Stimulated activated CD8-positive, alpha-beta memory T cell treated with anti-CD3 and anti-CD28 coated beads, Interleukin-12 subunit alpha, Interleukin-12 subunit beta, amount 100 ng/mL, for 4 hours (primary cell): ENCODE data around the gene COG4.

Experiments
- DNase-seq: peaks from one replicate; pipeline ENCODE4 v3.0.0-alpha.2; 2020; ENCODE audit warnings: low read depth

Gene COG4

GRCh38 chr16:70478912-70479341 lies 44.4 kb downstream of the COG4 start:
- no peak for DNase-seq

DNA sequence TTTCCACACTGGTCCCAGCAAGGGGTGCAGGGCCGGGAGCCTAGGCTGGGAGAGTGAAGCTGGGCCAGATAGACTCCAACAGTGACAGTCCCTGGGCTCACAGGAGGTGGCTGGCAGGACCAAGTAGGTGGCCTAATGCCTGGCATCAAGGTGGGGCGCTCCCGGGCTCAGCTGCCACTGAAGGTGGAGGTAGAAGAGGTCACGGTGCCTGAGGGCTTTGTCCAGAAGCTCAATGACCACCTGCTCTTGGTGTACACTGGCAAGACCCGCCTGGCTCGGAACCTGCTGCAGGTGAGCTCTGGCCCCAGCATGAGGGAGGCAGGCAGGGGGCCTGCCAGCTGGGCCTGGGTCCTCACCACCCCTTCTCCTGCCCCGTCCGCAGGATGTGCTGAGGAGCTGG lies 45.2 kb downstream of the COG4 start:
- DNase-seq, result no peak

DNA sequence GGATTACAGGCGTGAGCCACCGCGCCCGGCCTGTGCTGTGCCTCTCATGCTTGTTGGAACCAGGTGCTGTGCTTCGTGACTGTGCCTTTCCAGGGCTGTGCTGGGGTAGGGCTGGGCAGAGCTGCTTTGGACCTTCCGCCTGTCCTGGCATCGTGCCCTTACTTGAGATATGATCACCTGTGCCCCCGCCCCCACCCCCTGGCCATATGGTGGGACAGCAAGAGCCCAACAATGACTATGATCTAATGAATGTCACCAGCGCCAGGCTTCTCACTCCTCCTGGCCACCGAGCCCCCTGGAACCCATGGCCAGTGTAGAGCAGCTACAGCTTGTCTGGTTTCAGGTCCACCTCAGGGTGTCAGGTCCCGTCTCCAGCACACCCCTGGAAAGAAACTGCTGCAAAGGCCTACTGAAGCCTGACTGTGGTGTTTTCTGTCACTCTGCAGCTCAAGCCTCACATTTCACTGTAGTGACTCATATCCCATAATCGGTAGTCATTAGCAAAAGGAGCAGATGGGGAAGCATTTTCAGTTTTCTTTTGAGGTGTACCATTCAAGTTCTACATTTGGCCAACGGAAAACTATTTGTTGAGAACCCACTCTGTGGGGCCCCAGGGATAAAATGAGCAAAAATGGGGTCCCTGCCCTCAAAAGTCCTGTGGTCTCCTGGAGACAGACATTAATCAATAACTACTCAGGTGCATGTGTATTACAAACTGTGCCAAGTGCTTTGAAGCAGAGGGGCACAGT lies 46.9 kb downstream of the COG4 start:
- no peak for DNase-seq

GRCh38 chr16:70475054-70475871 lies 48.1 kb downstream of the COG4 start:
- DNase-seq, result no peak

DNA sequence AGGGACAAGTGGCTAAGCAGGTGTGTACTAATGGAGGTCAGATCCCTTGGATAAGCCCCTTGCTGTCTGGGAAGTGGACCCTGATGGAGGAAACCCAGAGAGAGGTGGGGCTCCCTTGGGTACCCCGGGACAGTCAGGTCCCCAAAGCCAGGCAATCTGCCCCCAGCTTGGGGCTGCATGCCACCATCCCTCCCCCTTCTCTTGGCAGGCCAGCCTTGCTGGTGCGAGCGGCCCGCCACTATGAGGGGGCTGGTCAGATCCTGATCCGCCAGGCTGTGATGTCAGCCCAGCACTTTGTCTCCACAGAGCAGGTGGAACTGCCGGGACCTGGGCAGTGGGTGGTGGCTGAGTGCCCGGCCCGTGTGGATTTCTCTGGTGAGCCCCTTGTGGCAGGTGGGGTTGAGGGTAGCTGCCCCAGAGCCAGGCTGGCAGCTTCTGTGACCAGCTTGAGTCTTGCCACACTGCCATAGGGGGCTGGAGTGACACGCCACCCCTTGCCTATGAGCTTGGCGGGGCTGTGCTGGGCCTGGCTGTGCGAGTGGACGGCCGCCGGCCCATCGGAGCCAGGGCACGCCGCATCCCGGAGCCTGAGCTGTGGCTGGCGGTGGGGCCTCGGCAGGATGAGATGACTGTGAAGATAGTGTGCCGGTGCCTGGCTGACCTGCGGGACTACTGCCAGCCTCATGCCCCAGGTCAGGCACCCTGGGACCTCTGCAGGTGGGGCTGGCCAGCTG lies 48.9 kb downstream of the COG4 start:
- no peak for DNase-seq

GRCh38 chr16:70473446-70474319 lies 49.7 kb downstream of the COG4 start:
- no peak for DNase-seq

DNA sequence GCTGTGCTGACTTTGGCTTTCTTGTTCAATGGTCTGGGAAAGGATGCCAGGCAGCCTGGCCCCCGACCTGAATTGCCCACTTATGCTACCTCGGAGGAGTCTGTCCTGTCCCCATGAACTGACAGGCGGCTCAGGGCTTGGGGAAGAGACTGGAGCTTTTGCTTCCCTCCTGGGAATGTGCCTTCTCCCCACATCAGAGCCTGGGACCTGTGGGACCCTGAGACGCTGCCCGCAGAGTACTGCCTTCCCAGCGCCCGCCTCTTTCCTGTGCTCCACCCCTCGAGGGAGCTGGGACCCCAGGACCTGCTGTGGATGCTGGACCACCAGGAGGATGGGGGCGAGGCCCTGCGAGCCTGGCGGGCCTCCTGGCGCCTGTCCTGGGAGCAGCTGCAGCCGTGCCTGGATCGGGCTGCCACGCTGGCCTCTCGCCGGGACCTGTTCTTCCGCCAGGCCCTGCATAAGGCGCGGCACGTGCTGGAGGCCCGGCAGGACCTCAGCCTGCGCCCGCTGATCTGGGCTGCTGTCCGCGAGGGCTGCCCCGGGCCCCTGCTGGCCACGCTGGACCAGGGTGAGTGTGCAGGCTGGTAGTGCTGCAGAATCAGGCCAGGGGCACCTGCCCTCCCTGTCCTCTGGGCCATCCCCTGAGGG lies 50.4 kb downstream of the COG4 start:
- no peak for DNase-seq

DNA sequence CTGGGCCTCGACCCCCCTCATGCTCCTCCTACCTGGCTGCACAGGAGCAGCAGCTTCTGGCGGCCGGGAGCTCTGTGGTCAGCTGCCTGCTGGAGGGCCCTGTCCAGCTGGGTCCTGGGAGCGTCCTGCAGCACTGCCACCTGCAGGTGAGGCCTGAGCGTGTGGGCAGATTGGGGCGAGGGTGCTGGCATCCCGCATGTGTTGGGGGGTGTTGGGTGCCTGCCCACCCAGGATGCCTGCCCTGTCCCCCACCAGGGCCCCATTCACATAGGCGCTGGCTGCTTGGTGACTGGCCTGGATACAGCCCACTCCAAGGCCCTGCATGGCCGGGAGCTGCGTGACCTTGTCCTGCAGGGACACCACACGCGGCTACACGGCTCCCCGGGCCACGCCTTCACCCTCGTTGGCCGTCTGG lies 52.4 kb downstream of the COG4 start:
- no peak for DNase-seq

- DNase-seq, result no peak
Observed at GRCh38 chr16:70470141-70470926, 53.0 kb downstream of the COG4 start.

DNA sequence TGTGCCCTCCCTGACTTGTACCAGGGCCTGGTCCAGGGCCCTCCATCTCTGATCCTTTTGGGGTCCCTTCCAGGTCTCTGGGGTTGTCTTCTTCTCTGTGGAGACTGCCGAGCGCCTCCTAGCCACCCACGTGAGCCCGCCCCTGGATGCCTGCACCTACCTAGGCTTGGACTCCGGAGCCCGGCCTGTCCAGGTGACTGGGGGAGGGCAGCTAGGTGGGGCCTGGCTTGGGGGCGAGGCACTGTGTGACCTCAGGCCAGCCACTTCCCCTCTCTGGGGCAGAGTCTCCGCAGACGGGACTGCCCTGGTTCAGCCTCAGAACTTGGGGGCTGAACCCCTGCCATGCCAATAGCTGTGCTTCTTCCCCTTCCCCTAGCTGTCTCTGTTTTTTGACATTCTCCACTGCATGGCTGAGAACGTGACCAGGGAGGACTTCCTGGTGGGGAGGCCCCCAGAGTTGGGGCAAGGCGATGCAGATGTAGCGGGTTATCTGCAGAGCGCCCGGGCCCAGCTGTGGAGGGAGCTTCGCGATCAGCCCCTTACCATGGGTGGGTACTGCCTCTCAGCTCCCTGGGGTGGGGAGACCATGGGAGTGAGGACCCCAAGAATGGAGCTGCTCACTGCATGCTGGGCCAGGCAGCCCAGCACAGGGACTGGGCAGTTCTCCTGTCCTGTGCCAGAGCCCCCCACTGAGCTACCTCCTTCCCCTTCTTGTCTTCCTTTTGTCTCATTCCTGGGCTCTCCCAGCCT lies 54.4 kb downstream of the COG4 start:
- no peak for DNase-seq

DNA sequence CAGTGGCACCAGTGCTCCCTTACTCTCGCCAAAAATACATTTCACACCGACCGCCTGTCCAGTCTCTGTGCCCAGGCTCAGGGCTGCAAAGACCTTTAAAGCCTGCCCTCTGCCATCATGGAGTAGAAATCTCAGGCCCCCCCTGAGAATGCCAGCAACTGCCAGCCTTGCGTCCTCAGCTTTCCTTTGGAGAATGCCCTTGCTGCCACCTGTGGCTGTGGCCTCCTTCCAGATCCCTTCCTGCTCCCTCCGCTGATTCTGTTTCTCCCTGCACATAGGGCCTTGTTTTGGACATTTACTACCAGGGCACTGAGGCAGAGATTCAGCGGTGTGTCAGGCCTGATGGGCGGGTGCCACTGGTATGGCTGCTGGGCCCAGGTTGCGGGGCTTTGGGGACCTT lies 55.7 kb downstream of the COG4 start:
- no peak for DNase-seq

- no peak for DNase-seq
Observed at GRCh38 chr16:70467113-70467512, 56.2 kb downstream of the COG4 start.

- DNase-seq, result no peak
Observed at GRCh38 chr16:70466805-70467076, 56.6 kb downstream of the COG4 start.

- no peak for DNase-seq
Observed at GRCh38 chr16:70465999-70466804, 57.2 kb downstream of the COG4 start.

GRCh38 chr16:70463235-70463634 lies 60.1 kb downstream of the COG4 start:
- no peak for DNase-seq

- DNase-seq, result no peak
Observed at GRCh38 chr16:70460737-70461261, 62.6 kb downstream of the COG4 start.

GRCh38 chr16:70457446-70458166 lies 65.7 kb downstream of the COG4 start:
- no peak for DNase-seq

- DNase-seq, result no peak
Observed at GRCh38 chr16:70455910-70456309, 67.4 kb downstream of the COG4 start.
